ENCODE measurements around the gene JMJD8.

The JMJD8 gene

DNA sequence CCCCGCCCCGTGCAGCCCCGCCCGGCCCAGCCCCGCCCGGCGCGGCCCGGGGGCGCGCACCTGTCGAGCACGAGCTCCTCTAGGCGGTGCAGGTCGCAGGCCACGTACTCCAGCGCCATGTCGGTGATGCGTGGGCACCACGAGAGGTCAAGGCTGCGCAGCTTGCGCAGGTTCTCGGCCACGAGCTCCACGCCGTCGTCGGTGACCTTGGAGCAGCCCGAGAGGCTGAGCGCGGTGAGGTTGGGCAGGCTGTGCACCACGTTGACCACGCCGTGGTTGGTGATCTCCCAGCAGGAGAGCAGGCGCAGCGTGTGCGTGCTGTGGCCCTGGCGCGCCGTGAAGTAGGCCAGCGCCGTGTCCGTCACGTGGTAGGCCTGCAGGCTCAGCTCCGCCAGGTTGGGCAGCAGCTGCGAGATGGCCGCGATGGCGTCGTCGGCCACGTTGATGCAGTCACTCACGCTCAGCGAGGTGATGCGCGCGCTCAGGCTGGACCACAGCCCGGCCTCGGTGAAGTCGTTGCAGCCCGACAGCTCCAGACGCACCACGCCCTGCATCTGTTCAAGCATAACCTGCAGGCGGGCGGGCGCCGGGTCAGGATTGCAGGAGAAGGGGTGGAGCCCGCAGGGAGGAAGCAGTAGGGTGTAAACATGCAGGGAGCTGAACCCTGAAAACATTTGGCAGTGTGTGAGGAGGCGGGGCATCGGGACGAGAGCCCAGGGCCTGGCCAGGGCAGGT lies 11.4 kb upstream of the JMJD8 start (continued):
- no peak for TF ChIP-seq ZNF248 (tag by site-specific recombination; IDR thresholded peaks at IDR 0.05)
- TF ChIP-seq ZNF202 (tag by site-specific recombination; IDR thresholded peaks at IDR 0.05; ENCODE audit: borderline replicate concordance) = no peak
- TF ChIP-seq, protein P1, sequence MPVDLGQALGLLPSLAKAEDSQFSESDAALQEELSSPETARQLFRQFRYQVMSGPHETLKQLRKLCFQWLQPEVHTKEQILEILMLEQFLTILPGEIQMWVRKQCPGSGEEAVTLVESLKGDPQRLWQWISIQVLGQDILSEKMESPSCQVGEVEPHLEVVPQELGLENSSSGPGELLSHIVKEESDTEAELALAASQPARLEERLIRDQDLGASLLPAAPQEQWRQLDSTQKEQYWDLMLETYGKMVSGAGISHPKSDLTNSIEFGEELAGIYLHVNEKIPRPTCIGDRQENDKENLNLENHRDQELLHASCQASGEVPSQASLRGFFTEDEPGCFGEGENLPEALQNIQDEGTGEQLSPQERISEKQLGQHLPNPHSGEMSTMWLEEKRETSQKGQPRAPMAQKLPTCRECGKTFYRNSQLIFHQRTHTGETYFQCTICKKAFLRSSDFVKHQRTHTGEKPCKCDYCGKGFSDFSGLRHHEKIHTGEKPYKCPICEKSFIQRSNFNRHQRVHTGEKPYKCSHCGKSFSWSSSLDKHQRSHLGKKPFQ (tag by site-specific recombination; IDR thresholded peaks at IDR 0.05) = no peak
- TF ChIP-seq, protein P2, sequence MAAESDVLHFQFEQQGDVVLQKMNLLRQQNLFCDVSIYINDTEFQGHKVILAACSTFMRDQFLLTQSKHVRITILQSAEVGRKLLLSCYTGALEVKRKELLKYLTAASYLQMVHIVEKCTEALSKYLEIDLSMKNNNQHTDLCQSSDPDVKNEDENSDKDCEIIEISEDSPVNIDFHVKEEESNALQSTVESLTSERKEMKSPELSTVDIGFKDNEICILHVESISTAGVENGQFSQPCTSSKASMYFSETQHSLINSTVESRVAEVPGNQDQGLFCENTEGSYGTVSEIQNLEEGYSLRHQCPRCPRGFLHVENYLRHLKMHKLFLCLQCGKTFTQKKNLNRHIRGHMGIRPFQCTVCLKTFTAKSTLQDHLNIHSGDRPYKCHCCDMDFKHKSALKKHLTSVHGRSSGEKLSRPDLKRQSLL (tag by site-specific recombination; IDR thresholded peaks at IDR 0.05) = no peak
- TF ChIP-seq, protein P3, sequence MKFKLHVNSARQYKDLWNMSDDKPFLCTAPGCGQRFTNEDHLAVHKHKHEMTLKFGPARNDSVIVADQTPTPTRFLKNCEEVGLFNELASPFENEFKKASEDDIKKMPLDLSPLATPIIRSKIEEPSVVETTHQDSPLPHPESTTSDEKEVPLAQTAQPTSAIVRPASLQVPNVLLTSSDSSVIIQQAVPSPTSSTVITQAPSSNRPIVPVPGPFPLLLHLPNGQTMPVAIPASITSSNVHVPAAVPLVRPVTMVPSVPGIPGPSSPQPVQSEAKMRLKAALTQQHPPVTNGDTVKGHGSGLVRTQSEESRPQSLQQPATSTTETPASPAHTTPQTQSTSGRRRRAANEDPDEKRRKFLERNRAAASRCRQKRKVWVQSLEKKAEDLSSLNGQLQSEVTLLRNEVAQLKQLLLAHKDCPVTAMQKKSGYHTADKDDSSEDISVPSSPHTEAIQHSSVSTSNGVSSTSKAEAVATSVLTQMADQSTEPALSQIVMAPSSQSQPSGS (tag by site-specific recombination; IDR thresholded peaks at IDR 0.05; ENCODE audit: low read depth) = no peak
- TF ChIP-seq ZNF292 (tag by site-specific recombination; IDR thresholded peaks at IDR 0.05; ENCODE audit: borderline replicate concordance, low read depth) = no peak
- 0 out of 2 replicates have a peak, but pooled peaks have one; percentile 17 for TF ChIP-seq KLF16 (tag by site-specific recombination; IDR thresholded peaks at IDR 0.05)
- no peak for TF ChIP-seq ZNF670 (tag by site-specific recombination; IDR thresholded peaks at IDR 0.05; ENCODE audit: low read depth)
- TF ChIP-seq, protein P4, sequence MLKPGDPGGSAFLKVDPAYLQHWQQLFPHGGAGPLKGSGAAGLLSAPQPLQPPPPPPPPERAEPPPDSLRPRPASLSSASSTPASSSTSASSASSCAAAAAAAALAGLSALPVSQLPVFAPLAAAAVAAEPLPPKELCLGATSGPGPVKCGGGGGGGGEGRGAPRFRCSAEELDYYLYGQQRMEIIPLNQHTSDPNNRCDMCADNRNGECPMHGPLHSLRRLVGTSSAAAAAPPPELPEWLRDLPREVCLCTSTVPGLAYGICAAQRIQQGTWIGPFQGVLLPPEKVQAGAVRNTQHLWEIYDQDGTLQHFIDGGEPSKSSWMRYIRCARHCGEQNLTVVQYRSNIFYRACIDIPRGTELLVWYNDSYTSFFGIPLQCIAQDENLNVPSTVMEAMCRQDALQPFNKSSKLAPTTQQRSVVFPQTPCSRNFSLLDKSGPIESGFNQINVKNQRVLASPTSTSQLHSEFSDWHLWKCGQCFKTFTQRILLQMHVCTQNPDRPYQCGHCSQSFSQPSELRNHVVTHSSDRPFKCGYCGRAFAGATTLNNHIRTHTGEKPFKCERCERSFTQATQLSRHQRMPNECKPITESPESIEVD (tag by site-specific recombination; IDR thresholded peaks at IDR 0.05) = no peak
- TF ChIP-seq, protein P5, sequence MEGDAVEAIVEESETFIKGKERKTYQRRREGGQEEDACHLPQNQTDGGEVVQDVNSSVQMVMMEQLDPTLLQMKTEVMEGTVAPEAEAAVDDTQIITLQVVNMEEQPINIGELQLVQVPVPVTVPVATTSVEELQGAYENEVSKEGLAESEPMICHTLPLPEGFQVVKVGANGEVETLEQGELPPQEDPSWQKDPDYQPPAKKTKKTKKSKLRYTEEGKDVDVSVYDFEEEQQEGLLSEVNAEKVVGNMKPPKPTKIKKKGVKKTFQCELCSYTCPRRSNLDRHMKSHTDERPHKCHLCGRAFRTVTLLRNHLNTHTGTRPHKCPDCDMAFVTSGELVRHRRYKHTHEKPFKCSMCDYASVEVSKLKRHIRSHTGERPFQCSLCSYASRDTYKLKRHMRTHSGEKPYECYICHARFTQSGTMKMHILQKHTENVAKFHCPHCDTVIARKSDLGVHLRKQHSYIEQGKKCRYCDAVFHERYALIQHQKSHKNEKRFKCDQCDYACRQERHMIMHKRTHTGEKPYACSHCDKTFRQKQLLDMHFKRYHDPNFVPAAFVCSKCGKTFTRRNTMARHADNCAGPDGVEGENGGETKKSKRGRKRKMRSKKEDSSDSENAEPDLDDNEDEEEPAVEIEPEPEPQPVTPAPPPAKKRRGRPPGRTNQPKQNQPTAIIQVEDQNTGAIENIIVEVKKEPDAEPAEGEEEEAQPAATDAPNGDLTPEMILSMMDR (tag by site-specific recombination; IDR thresholded peaks at IDR 0.05) = no peak
- TF ChIP-seq ZNF677 (tag by site-specific recombination; IDR thresholded peaks at IDR 0.05) = no peak
- no peak for TF ChIP-seq ZNF596 (tag by site-specific recombination; IDR thresholded peaks at IDR 0.05)
- no peak for TF ChIP-seq IKZF3 (tag by site-specific recombination; IDR thresholded peaks at IDR 0.05)
- no peak for TF ChIP-seq GLI2 (tag by site-specific recombination; IDR thresholded peaks at IDR 0.05; ENCODE audit: borderline replicate concordance, low read depth)
- no peak for TF ChIP-seq ZNF37A (tag by site-specific recombination; IDR thresholded peaks at IDR 0.05)
- TF ChIP-seq, protein P6, sequence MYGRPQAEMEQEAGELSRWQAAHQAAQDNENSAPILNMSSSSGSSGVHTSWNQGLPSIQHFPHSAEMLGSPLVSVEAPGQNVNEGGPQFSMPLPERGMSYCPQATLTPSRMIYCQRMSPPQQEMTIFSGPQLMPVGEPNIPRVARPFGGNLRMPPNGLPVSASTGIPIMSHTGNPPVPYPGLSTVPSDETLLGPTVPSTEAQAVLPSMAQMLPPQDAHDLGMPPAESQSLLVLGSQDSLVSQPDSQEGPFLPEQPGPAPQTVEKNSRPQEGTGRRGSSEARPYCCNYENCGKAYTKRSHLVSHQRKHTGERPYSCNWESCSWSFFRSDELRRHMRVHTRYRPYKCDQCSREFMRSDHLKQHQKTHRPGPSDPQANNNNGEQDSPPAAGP (tag by site-specific recombination; IDR thresholded peaks at IDR 0.05) = peak; percentile 75
- TF ChIP-seq, protein P7, sequence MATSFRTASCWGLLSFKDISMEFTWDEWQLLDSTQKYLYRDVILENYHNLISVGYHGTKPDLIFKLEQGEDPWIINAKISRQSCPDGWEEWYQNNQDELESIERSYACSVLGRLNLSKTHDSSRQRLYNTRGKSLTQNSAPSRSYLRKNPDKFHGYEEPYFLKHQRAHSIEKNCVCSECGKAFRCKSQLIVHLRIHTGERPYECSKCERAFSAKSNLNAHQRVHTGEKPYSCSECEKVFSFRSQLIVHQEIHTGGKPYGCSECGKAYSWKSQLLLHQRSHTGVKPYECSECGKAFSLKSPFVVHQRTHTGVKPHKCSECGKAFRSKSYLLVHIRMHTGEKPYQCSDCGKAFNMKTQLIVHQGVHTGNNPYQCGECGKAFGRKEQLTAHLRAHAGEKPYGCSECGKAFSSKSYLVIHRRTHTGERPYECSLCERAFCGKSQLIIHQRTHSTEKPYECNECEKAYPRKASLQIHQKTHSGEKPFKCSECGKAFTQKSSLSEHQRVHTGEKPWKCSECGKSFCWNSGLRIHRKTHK (tag by site-specific recombination; IDR thresholded peaks at IDR 0.05) = no peak
- TF ChIP-seq ZIC2 (tag by site-specific recombination; IDR thresholded peaks at IDR 0.05) = peak; percentile 69
- no peak for TF ChIP-seq ZNF121 (tag by site-specific recombination; IDR thresholded peaks at IDR 0.05)
- TF ChIP-seq ZNF311 (tag by site-specific recombination; IDR thresholded peaks at IDR 0.05; ENCODE audit: borderline replicate concordance) = no peak
- TF ChIP-seq, protein P8, sequence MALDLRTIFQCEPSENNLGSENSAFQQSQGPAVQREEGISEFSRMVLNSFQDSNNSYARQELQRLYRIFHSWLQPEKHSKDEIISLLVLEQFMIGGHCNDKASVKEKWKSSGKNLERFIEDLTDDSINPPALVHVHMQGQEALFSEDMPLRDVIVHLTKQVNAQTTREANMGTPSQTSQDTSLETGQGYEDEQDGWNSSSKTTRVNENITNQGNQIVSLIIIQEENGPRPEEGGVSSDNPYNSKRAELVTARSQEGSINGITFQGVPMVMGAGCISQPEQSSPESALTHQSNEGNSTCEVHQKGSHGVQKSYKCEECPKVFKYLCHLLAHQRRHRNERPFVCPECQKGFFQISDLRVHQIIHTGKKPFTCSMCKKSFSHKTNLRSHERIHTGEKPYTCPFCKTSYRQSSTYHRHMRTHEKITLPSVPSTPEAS (tag by site-specific recombination; IDR thresholded peaks at IDR 0.05) = no peak
- TF ChIP-seq, protein P9, sequence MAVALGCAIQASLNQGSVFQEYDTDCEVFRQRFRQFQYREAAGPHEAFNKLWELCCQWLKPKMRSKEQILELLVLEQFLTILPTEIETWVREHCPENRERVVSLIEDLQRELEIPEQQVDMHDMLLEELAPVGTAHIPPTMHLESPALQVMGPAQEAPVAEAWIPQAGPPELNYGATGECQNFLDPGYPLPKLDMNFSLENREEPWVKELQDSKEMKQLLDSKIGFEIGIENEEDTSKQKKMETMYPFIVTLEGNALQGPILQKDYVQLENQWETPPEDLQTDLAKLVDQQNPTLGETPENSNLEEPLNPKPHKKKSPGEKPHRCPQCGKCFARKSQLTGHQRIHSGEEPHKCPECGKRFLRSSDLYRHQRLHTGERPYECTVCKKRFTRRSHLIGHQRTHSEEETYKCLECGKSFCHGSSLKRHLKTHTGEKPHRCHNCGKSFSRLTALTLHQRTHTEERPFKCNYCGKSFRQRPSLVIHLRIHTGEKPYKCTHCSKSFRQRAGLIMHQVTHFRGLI (tag by site-specific recombination; IDR thresholded peaks at IDR 0.05) = peak; percentile 87
- no peak for TF ChIP-seq ZNF707 (tag by site-specific recombination; IDR thresholded peaks at IDR 0.05)
- TF ChIP-seq SETDB1 (IDR thresholded peaks at IDR 0.05; ENCODE audit: insufficient read length, low read length) = no peak
- no peak for TF ChIP-seq ZNF157 (tag by site-specific recombination; IDR thresholded peaks at IDR 0.05)
- TF ChIP-seq ZNF514 (tag by site-specific recombination; IDR thresholded peaks at IDR 0.05) = no peak

Data from HEK293 (cell line).